ENCODE results near the gene SORCS1.

- no peak for TF ChIP-seq CTCF (IDR thresholded peaks at IDR 0.05)
- TF ChIP-seq POLR2A (IDR thresholded peaks at IDR 0.05): no peak
- no peak for TF ChIP-seq POLR2AphosphoS5 (IDR thresholded peaks at IDR 0.05)
These were observed 96.7 kb downstream of the SORCS1 start for GRCh38 chr10:107067843-107068242.
